SK-N-MC (cell line): ENCODE data around the gene PI3.

Source experiments
- DNase-seq: peaks from one replicate; pipeline ENCODE4 v3.0.0-alpha.2; 2011; ENCODE audit warnings: low read depth, low spot score
- H3K27ac ChIP-seq: fragments of 200-600 bp; sonication (generic); 2 replicates; pipeline ENCODE4 v1.5.1; 2016; ENCODE audit warnings: mixed run types
- H3K36me3 ChIP-seq: fragments of 200-600 bp; sonication (generic); 2 replicates; pipeline ENCODE4 v1.6.1; 2017; ENCODE audit warnings: antibody characterized with exemption, low read length, mixed read lengths; ENCODE audit not compliant: insufficient read depth
- H3K4me3 ChIP-seq: fragments of 200-600 bp; sonication (generic); 2 replicates; pipeline ENCODE4 v1.5.1; 2016
- H3K9ac ChIP-seq: fragments of 200-600 bp; sonication (generic); 2 replicates; pipeline ENCODE4 v1.8.0; 2017; ENCODE audit warnings: mixed run types, mixed read lengths; ENCODE audit not compliant: insufficient read length
- H3K9me3 ChIP-seq: fragments of 200-600 bp; sonication (generic); 2 replicates; pipeline ENCODE4 v1.6.1; 2017; ENCODE audit warnings: low read depth, mild to moderate bottlenecking, antibody characterized with exemption, low read length, moderate library complexity, mixed read lengths
- EZH2 ChIP-seq: fragments of 200-600 bp; sonication (generic); IDR thresholded peaks from one replicate; pipeline ENCODE4 v1.6.1; 2017; ENCODE audit warnings: antibody characterized with exemption
- FOXP2 ChIP-seq: optimal IDR thresholded peaks from 2 replicates; pipeline ENCODE3; 2011; ENCODE audit warnings: mild to moderate bottlenecking, moderate library complexity; ENCODE audit not compliant: insufficient read depth; ENCODE audit errors: extremely low read length, control extremely low read depth
- POLR2AphosphoS5 ChIP-seq: IDR thresholded peaks from 2 replicates; pipeline ENCODE4 v1.6.1; 2012; ENCODE audit warnings: mild to moderate bottlenecking, low read depth, low read length, borderline replicate concordance

The PI3 gene

DNA sequence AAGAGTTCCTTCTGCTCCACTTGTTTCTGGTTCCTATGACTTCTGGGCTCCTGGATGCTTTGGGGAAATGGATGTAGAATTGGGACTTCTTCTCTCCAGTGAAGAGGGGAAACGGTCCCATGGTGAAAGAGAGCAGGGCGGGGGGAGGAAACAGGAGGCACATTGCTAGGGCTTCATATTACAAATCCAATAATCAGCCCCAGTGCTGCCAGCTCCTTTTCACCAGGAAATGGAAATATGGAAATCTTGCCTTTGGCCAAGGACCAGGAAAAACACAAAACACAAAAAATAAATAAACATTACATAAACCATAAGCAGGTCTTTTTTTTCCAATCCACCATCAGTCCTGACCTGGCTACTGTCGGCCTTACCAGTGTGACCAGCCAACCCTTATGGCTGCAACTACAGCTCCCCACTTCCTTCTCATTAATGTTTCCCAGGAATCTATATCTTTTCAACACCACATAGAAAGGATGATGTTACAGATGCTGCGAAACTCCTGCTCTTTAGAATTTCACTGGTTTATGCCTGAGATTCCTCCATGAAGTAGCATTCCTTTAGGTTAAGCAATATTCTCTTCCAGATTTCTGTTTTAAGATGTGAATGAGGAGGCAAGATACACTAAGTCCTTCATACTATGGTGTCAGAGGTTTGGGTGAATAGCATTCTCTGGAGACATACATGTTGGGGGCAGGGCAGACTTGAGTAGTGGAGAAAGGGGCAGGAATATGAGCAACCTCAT, 2.0 kb downstream of the PI3 start:
- Histone ChIP-seq H3K9ac (no peak overlapping the region), H3K36me3 (no peaks in the 10 kb centered on the region), H3K27ac (no peak overlapping the region), H3K9me3 (no peaks in the 10 kb centered on the region), H3K4me3 (no peak overlapping the region)
- no peak for DNase-seq
- no peak for TF ChIP-seq FOXP2
- TF ChIP-seq POLR2AphosphoS5 = no peak
- no peak for TF ChIP-seq EZH2

DNA sequence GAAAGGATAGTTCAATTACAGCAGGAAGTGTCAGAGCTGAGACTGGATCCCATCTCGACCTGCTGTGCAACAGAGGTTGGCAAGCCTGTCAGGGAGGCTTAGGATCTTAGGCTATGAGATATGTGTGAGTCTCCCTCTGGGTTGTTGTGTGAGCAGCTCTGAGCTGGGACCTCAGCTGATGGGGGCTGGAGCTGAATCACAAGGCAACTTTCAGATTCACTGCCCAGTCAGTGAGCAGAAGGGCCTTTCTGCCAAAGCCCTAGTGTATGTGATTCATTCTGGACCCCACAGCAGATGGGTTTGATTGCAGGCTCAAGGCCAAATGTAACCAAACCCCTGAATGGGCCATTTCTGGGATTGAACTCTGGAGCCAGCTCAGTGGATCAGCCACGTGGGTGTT, 4.5 kb downstream of the PI3 start:
- no peak for DNase-seq
- H3K9me3 ChIP-seq = no peaks in the 10 kb centered on the region
- no peak overlapping the region for H3K4me3 ChIP-seq
- TF ChIP-seq FOXP2 (no peak), POLR2AphosphoS5 (no peak), EZH2 (no peak)
- no peaks in the 10 kb centered on the region for H3K36me3 ChIP-seq
- no peak overlapping the region for H3K9ac ChIP-seq
- H3K27ac ChIP-seq = no peak overlapping the region

DNA sequence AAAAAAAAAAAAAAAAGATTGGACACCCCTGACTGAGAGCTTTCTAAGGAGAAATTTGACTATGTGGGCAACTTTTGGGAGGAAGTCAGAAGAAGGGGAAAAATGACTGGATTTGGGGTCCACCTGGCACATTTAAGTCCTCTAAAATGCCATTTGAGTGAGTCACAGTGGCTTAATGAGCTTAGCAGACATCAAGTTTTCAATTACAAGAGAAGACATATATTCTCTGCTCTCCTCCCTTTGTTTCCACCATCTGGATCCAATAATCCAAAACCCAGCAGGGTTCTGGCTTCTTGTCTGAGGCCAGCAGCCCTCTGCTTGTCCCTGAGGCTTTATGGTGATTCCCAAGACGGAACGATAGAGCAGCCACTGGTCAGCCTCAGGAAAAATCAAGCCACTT, 6.9 kb downstream of the PI3 start:
- no peak for DNase-seq
- H3K9me3 ChIP-seq = no peaks in the 10 kb centered on the region
- no peak overlapping the region for H3K27ac ChIP-seq
- no peak for TF ChIP-seq EZH2
- TF ChIP-seq POLR2AphosphoS5 = no peak
- TF ChIP-seq FOXP2 = no peak
- H3K9ac ChIP-seq = no peak overlapping the region
- no peaks in the 10 kb centered on the region for H3K36me3 ChIP-seq
- H3K4me3 ChIP-seq = no peak overlapping the region

DNA sequence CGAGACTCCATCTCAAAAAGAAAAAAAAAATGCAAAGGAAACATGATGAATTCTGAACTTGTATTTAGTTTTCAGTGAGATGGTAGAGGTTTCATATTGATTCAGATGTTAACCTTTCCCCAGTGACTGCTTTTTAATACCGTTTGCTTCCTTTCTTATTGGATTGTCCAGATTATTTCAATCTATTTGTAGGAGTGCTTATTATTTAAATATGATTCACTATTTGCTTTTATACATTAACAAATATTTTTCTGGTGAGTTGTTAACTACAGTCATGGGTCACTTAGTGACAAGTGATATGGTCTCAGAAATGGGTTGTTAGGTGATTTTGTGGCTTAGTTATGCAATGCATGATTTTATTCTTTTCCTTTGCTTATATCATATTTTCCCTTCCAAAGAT, 8.4 kb downstream of the PI3 start:
- Histone ChIP-seq H3K36me3 (no peaks in the 10 kb centered on the region), H3K9ac (no peak overlapping the region), H3K4me3 (no peak overlapping the region), H3K9me3 (no peaks in the 10 kb centered on the region), H3K27ac (no peak overlapping the region)
- no peak for DNase-seq
- TF ChIP-seq POLR2AphosphoS5 = no peak
- TF ChIP-seq EZH2 = no peak
- no peak for TF ChIP-seq FOXP2

DNA sequence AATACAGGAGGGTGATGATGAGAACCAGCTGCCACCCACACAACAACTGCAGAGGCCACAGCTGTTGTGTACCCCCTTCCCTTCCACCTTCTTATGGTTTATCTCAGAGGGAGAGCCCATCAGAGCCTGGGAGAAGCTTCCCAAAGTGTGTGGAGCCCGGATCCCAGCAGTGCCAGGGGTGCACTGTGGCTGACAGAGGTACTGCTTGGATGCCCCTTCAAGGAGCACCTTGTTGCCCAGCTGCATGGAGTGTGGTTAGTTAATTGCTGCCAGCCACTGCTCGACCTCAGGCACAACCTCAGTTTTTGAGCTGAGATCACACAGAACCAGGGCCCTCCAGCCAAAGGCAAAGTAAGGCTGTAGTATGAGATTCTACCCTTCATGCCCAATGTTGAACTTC, 13.0 kb downstream of the PI3 start:
- H3K9ac ChIP-seq = no peak overlapping the region
- no peak overlapping the region for H3K4me3 ChIP-seq
- no peak for TF ChIP-seq POLR2AphosphoS5
- no peak for TF ChIP-seq FOXP2
- no peak for TF ChIP-seq EZH2
- H3K27ac ChIP-seq = no peak overlapping the region
- no peaks in the 10 kb centered on the region for H3K9me3 ChIP-seq
- no peak for DNase-seq
- no peaks in the 10 kb centered on the region for H3K36me3 ChIP-seq

DNA sequence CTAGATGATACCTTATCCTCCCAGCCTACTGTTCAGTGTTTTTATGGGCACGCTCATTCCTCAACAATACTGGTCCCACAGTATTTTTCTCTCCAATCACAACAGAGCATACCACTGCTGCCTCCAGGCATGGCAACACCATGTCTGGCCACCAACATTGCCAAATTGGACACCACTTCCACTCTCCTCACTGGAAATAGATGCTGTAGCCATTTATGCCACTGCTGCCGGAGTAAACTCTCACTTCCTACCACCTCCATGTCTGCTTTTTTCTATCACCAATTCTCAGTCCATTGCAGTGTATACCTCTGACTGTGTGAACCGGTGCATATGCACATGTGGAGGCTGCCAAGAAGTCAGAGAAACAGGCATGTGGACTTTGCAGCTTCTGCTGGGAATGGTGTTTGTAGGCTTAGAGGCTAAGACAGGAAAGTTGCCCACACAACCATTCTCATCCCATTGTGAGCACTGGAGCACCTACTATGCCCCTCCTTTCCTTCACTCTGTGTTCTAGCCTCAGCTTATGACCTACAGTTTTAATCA, 14.4 kb downstream of the PI3 start:
- Histone ChIP-seq H3K9me3 (no peaks in the 10 kb centered on the region), H3K27ac (no peak overlapping the region)

DNA sequence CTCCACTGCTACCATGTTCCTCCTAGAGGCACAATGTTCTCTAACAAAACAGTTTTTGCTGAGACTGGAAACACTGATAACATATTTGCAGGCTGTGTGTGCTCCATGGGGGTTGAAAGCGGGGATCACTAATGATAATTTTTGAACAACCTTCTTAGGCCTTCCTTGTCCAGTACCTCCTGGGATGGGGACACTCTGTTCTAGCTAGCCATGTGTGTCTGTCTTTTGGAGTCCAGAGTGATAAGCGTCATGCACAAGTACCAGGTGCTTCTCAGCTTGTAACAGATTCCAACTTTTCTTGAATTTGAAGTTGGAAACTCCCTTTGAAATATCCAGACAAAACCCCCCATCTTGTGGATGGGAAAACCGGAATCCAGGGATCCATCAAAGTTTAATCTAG, 15.2 kb downstream of the PI3 start:
- H3K4me3 ChIP-seq = no peak overlapping the region
- TF ChIP-seq EZH2 = no peak
- no peak for TF ChIP-seq FOXP2
- TF ChIP-seq POLR2AphosphoS5 = no peak
- DNase-seq = no peak
- no peak overlapping the region for H3K27ac ChIP-seq
- H3K9ac ChIP-seq = no peak overlapping the region
- H3K9me3 ChIP-seq = no peaks in the 10 kb centered on the region
- no peaks in the 10 kb centered on the region for H3K36me3 ChIP-seq

More for the DNA sequence above, 14.4 kb downstream of the PI3 start:
- H3K36me3 ChIP-seq = no peaks in the 10 kb centered on the region
- no peak overlapping the region for H3K4me3 ChIP-seq
- DNase-seq = no peak
- no peak overlapping the region for H3K9ac ChIP-seq
- TF ChIP-seq FOXP2 = no peak

DNA sequence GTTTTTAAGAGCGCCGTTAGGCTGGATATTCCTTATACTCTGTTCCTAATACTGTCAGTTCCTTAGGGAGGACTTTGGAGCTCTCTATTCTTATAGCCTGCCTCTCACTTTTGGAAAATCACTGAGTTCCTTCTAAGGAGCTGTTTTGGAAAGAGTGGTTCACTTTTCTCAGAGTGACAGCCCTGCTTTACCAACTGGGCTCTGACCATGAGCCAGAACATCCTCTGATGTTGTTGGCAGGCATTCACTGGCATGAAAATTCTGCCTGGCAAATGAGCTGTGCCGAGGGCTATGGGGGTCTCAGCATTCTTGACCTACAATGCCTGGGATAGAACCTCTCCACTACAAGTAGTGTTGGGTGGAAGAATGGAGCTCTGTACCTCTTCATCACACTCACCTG, 17.2 kb downstream of the PI3 start:
- no peak for DNase-seq
- Histone ChIP-seq H3K36me3 (no peaks in the 10 kb centered on the region), H3K9me3 (no peaks in the 10 kb centered on the region), H3K4me3 (no peak overlapping the region), H3K9ac (no peak overlapping the region), H3K27ac (no peak overlapping the region)
- TF ChIP-seq FOXP2 (no peak), POLR2AphosphoS5 (no peak), EZH2 (no peak)

DNA sequence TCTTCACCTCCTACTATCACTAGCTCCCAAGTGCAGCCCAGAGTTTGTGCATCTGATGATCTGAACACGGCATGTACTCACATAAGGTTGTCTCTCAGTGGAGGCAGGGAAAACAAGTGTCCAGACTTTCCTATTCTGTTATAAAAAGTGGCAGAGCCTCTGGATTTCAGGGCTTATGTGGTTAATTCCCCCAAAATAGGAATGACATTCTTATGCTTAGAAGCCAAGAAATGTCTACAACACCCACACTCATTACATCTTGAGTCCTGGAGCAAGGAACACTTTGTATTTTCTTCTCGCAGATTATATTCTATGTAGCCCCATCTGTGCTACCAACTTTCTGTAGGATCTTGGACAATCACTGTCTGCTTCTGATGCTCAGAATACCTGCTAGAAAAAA, 18.6 kb downstream of the PI3 start:
- no peaks in the 10 kb centered on the region for H3K9me3 ChIP-seq
- no peak overlapping the region for H3K27ac ChIP-seq
- no peak for DNase-seq
- H3K36me3 ChIP-seq = no peaks in the 10 kb centered on the region
- TF ChIP-seq FOXP2 = no peak
- no peak overlapping the region for H3K9ac ChIP-seq
- no peak overlapping the region for H3K4me3 ChIP-seq
